HepG2 (cell line): Measurements from ENCODE around the gene HNRNPF. TPM values are rescaled to one million over a fixed set of nuclear protein-coding genes. Genes with fewer than 3 reads are reported as not detected.

Source experiments
- BCL3 ChIP-seq: sonication (generic); formaldehyde crosslinking; IDR thresholded peaks from 2 replicates; pipeline ENCODE4 v1.5.1; 2020; ENCODE audit warnings: mild to moderate bottlenecking, missing genetic modification reagents, moderate library complexity
- ERF ChIP-seq: IDR thresholded peaks from 2 replicates; pipeline ENCODE4 v1.6.1; 2018; ENCODE audit warnings: missing biosample characterization, missing genetic modification reagents
- RFX5 ChIP-seq: IDR thresholded peaks from 2 replicates; pipeline ENCODE4 v1.6.1; 2011; ENCODE audit warnings: low read depth, low read length, improper control_type of control experiment
- SETDB1 ChIP-seq: sonication (generic); formaldehyde crosslinking; IDR thresholded peaks from 2 replicates; pipeline ENCODE4 v1.5.1; 2020; ENCODE audit warnings: missing genetic modification reagents, mild to moderate bottlenecking, borderline replicate concordance
- SMARCE1 ChIP-seq: fragments of 450-650 bp; IDR thresholded peaks from 2 replicates; pipeline ENCODE4 v1.6.1; 2017; ENCODE audit warnings: borderline replicate concordance
- TAF1 ChIP-seq: sonication (generic); formaldehyde crosslinking; IDR thresholded peaks from 2 replicates; pipeline ENCODE4 v1.4.0; 2020; ENCODE audit warnings: missing genetic modification reagents
- TRIM24 ChIP-seq: sonication (generic); formaldehyde crosslinking; IDR thresholded peaks from 2 replicates; pipeline ENCODE4 v1.8.0; 2022; ENCODE audit warnings: mild to moderate bottlenecking, missing genetic modification reagents
- ZNF33A ChIP-seq: sonication (generic); formaldehyde crosslinking; IDR thresholded peaks from 2 replicates; pipeline ENCODE4 v1.5.1; 2020; ENCODE audit warnings: missing genetic modification reagents, mild to moderate bottlenecking, moderate library complexity, borderline replicate concordance
- ZNF563 ChIP-seq: sonication (generic); formaldehyde crosslinking; IDR thresholded peaks from 2 replicates; pipeline ENCODE4 v1.8.0; 2022; ENCODE audit warnings: mild to moderate bottlenecking, moderate library complexity, missing genetic modification reagents
- polyA plus RNA-seq, 8 experiments: library from polyadenylated mRNA; depleted of rRNA in 3 of 8; stranded (reverse) in 7 of 8; unstranded in 1 of 8; fragments of >200 nt; fragmentation: Illumina TruSeq in 4 of 8; extraction: Trizol in 4 of 8; gene quantifications; 2 replicates each; pipeline versions ENCODE4 v1.2.1 to v1.2.3, GENCODE V29; 2011 to 2016; ENCODE audit warnings: low read depth in 4 of 8, missing spikeins in 1 of 8, mixed read lengths in 1 of 8; ENCODE audit not compliant: insufficient read depth in 1 of 8
- total RNA-seq, 5 experiments: library from RNA; depleted of rRNA; stranded (reverse); fragments of >200 nt; fragmentation: Illumina TruSeq; extraction: Trizol; gene quantifications; 2 replicates each; pipeline ENCODE4 v1.2.3, GENCODE V29; 2016; ENCODE audit warnings: low read depth in 1 of 5
- TF ChIP-seq, protein P1 (sequence below): sonication (generic); formaldehyde crosslinking; IDR thresholded peaks from 2 replicates; pipeline ENCODE4 v1.8.1; 2023; ENCODE audit warnings: mild to moderate bottlenecking, inconsistent platforms, moderate library complexity, missing genetic modification reagents, borderline replicate concordance
- TF ChIP-seq, protein P2 (sequence below): sonication (generic); formaldehyde crosslinking; IDR thresholded peaks from 2 replicates; pipeline ENCODE4 v1.4.0; 2020; ENCODE audit warnings: missing genetic modification reagents, borderline replicate concordance
- TF ChIP-seq, protein P3 (sequence below): sonication (generic); formaldehyde crosslinking; IDR thresholded peaks from 2 replicates; pipeline ENCODE4 v1.4.0; 2020; ENCODE audit warnings: low read depth, missing genetic modification reagents
- TF ChIP-seq, protein P4 (sequence below): sonication (generic); formaldehyde crosslinking; IDR thresholded peaks from 2 replicates; pipeline ENCODE4 v1.8.0; 2022; ENCODE audit warnings: low read depth, missing genetic modification reagents

The HNRNPF gene
- total and polyA plus RNA-seq, 2 of the 13 experiments (the other 11 are each of a cell fraction or from before 2014, with no cell fraction given) = 166 to 308 TPM

DNA sequence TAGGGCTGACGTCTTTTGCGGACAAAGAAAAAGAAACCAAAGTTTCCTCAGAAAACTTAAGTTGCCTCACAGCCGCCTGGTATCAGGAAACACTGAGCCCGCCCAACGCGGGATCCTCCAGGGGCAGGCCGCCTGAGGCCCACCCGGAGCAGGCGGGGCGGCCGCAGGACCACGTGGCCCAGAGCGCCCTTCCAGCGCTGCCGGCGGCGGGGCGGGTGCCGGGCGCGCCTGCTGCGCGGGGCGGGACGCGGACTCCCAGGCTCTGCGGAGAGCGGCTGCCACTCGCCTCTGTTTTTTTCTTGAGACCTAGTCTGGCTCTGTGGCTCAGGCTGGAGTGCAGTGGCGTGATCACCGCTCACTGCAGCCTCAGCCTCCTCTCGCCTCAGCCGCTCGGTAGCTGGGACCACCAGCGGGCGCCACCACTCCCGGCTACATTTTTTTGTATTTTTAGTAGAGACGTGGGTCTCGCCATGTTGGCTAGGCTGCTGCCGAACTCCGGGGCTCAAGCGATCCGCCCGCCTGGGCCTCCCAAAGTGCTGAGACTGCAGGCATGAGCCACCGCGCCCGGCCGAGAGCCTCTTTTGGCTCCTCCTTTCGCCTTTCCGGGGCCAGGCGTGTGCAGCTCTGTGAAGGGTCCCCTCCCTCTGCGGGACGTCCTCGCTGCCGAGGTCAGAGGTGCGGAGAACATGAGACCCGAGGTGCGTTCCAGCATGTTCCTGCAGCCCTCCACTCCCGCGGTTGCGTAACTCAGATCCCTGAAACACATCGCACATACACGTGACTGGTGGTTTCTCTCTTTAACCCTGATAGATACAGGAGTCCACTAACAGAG lies 11.6 kb upstream of the HNRNPF start (continued):
- no peak for TF ChIP-seq SMARCE1
- TF ChIP-seq TRIM24 (CRISPR knock-in tag) = 0 out of 2 replicates have a peak, but pooled peaks have one; percentile 55
- no peak for TF ChIP-seq RFX5
- peak; percentile 94 for TF ChIP-seq ZNF563 (CRISPR knock-in tag)
- TF ChIP-seq, protein P1, sequence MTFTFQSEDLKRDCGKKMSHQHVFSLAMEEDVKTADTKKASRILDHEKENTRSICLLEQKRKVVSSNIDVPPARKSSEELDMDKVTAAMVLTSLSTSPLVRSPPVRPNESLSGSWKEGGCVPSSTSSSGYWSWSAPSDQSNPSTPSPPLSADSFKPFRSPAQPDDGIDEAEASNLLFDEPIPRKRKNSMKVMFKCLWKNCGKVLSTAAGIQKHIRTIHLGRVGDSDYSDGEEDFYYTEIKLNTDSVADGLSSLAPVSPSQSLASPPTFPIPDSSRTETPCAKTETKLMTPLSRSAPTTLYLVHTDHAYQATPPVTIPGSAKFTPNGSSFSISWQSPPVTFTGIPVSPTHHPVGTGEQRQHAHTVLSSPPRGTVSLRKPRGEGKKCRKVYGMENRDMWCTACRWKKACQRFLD = peak; percentile 98
- TF ChIP-seq TAF1 (CRISPR knock-in tag) = peak; percentile 88
- peak; percentile 99 for TF ChIP-seq ERF (CRISPR knock-in tag)
- TF ChIP-seq, protein P2, sequence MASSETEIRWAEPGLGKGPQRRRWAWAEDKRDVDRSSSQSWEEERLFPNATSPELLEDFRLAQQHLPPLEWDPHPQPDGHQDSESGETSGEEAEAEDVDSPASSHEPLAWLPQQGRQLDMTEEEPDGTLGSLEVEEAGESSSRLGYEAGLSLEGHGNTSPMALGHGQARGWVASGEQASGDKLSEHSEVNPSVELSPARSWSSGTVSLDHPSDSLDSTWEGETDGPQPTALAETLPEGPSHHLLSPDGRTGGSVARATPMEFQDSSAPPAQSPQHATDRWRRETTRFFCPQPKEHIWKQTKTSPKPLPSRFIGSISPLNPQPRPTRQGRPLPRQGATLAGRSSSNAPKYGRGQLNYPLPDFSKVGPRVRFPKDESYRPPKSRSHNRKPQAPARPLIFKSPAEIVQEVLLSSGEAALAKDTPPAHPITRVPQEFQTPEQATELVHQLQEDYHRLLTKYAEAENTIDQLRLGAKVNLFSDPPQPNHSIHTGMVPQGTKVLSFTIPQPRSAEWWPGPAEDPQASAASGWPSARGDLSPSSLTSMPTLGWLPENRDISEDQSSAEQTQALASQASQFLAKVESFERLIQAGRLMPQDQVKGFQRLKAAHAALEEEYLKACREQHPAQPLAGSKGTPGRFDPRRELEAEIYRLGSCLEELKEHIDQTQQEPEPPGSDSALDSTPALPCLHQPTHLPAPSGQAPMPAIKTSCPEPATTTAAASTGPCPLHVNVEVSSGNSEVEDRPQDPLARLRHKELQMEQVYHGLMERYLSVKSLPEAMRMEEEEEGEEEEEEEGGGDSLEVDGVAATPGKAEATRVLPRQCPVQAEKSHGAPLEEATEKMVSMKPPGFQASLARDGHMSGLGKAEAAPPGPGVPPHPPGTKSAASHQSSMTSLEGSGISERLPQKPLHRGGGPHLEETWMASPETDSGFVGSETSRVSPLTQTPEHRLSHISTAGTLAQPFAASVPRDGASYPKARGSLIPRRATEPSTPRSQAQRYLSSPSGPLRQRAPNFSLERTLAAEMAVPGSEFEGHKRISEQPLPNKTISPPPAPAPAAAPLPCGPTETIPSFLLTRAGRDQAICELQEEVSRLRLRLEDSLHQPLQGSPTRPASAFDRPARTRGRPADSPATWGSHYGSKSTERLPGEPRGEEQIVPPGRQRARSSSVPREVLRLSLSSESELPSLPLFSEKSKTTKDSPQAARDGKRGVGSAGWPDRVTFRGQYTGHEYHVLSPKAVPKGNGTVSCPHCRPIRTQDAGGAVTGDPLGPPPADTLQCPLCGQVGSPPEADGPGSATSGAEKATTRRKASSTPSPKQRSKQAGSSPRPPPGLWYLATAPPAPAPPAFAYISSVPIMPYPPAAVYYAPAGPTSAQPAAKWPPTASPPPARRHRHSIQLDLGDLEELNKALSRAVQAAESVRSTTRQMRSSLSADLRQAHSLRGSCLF (CRISPR knock-in tag) = peak; percentile 98
- TF ChIP-seq, protein P3, sequence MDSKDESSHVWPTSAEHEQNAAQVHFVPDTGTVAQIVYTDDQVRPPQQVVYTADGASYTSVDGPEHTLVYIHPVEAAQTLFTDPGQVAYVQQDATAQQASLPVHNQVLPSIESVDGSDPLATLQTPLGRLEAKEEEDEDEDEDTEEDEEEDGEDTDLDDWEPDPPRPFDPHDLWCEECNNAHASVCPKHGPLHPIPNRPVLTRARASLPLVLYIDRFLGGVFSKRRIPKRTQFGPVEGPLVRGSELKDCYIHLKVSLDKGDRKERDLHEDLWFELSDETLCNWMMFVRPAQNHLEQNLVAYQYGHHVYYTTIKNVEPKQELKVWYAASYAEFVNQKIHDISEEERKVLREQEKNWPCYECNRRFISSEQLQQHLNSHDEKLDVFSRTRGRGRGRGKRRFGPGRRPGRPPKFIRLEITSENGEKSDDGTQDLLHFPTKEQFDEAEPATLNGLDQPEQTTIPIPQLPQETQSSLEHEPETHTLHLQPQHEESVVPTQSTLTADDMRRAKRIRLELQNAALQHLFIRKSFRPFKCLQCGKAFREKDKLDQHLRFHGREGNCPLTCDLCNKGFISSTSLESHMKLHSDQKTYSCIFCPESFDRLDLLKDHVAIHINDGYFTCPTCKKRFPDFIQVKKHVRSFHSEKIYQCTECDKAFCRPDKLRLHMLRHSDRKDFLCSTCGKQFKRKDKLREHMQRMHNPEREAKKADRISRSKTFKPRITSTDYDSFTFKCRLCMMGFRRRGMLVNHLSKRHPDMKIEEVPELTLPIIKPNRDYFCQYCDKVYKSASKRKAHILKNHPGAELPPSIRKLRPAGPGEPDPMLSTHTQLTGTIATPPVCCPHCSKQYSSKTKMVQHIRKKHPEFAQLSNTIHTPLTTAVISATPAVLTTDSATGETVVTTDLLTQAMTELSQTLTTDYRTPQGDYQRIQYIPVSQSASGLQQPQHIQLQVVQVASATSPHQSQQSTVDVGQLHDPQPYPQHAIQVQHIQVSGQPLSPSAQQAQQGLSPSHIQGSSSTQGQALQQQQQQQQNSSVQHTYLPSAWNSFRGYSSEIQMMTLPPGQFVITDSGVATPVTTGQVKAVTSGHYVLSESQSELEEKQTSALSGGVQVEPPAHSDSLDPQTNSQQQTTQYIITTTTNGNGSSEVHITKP = peak; percentile 95
- TF ChIP-seq, protein P4, sequence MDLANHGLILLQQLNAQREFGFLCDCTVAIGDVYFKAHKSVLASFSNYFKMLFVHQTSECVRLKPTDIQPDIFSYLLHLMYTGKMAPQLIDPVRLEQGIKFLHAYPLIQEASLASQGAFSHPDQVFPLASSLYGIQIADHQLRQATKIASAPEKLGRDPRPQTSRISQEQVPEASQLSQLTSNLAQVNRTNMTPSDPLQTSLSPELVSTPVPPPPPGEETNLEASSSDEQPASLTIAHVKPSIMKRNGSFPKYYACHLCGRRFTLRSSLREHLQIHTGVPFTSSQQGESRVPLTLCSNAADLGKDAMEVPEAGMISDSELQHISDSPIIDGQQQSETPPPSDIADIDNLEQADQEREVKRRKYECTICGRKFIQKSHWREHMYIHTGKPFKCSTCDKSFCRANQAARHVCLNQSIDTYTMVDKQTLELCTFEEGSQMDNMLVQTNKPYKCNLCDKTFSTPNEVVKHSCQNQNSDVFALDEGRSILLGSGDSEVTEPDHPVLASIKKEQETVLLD (CRISPR knock-in tag) = peak; percentile 86
- peak; percentile 98 for TF ChIP-seq BCL3
- no peak for TF ChIP-seq SETDB1 (CRISPR knock-in tag)
- TF ChIP-seq ZNF33A (CRISPR knock-in tag) = no peak
